Adrenal gland (tissue), 5 donors: ENCODE measurements around the gene INPP5A.

Source experiments
- POLR2A ChIP-seq, 2 donors: fragments of 450-650 bp; IDR thresholded peaks; one replicate each; pipeline ENCODE4 v1.6.1; 2017; ENCODE audit warnings: antibody characterized with exemption in 2 of 2, mild to moderate bottlenecking in 2 of 2, moderate library complexity in 1 of 2
- TF ChIP-seq, protein P1 (sequence below), 6 experiments: fragments of 450-650 bp in 4 of 6; fragments of 200-600 bp in 2 of 6; sonication (generic) in 1 of 6; IDR thresholded peaks; 1 replicate in 5 of 6; 2 replicates in 1 of 6; pipeline versions ENCODE4 v1.5.1 to v1.8.0; 2016 to 2021; ENCODE audit warnings: antibody characterized with exemption in 6 of 6, mild to moderate bottlenecking in 2 of 6, moderate library complexity in 1 of 6
- donor health status: DM: no; HTN: no; CAD: no.

DNA sequence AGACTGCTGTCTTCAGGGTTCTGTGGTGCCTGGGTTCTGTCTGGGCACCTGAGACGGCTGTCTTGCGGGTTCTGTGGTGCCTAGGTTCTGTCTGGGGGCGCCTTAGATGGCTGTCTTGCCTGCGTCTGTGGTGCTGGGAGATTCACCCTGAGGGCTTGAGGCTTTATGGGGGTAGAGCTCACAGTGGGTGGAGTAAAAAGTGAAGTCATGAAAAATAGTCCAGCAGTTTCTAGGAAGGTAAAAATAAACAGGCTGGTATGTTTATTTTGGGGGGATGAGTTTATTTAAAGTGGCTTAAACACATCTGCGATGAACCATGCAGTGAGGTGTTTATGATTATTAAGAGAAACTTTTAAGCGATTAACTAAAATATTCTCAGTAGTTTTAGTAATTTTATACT, 184.1 kb downstream of the INPP5A start:
- TF ChIP-seq, protein P1, sequence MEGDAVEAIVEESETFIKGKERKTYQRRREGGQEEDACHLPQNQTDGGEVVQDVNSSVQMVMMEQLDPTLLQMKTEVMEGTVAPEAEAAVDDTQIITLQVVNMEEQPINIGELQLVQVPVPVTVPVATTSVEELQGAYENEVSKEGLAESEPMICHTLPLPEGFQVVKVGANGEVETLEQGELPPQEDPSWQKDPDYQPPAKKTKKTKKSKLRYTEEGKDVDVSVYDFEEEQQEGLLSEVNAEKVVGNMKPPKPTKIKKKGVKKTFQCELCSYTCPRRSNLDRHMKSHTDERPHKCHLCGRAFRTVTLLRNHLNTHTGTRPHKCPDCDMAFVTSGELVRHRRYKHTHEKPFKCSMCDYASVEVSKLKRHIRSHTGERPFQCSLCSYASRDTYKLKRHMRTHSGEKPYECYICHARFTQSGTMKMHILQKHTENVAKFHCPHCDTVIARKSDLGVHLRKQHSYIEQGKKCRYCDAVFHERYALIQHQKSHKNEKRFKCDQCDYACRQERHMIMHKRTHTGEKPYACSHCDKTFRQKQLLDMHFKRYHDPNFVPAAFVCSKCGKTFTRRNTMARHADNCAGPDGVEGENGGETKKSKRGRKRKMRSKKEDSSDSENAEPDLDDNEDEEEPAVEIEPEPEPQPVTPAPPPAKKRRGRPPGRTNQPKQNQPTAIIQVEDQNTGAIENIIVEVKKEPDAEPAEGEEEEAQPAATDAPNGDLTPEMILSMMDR (IDR thresholded peaks at IDR 0.05) = no peak
- TF ChIP-seq POLR2A (IDR thresholded peaks at IDR 0.05) = no peak
